Choroid plexus epithelial cell (primary cell): ENCODE results near the gene ZNF12.

Experiments
- DNase-seq: peaks from one replicate; pipeline ENCODE4 v3.0.0-alpha.2; 2010; ENCODE audit warnings: low read depth
- H3K4me3 ChIP-seq: 2 replicates; pipeline ENCODE4 v1.5.1; 2011; ENCODE audit warnings: low read depth, mild to moderate bottlenecking, control low read depth, low read length, moderate library complexity
- CTCF ChIP-seq: conservative IDR thresholded peaks from 2 replicates; pipeline ENCODE4 v1.5.1; 2011; ENCODE audit warnings: low read depth, mild to moderate bottlenecking, control low read depth, inconsistent platforms, low read length, moderate library complexity

Gene ZNF12

DNA sequence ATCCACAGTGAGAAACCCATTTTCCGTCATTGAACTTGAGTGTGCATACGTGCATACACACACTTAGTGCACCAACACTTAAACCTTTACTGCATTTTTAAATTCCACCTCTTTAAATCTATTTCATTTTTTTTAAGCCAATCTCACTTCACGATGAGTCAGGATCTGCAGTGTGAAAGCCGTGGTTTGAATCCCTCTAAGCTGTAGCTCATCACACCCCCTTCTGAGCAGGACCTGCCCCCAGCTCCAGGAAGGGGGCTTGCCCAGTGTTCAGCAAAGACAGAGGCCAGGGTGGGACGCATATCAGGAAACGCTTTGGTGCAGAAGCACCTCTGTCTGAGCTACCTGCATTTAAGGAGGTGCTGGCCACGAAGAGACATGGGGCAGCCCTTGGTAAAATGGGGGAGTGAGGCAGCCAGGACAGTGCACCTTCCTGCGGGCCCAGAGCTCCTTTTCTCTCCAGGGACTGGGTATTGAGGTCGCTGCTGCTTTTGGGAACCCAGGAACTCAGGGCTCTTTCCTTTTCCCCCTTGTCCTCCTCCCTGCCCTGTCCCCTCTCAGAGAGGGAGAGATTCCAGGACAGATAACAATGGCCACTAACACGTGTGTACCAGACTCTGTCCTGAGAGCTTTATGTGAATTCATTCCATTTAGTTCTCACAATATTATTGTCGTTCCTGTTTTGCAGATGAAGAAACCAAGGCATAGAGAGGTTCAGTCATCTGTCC lies 48.0 kb downstream of the ZNF12 start:
- TF ChIP-seq CTCF, result no peak
- H3K4me3 ChIP-seq, result no peak overlapping the region
- peak; percentile 14 for DNase-seq

DNA sequence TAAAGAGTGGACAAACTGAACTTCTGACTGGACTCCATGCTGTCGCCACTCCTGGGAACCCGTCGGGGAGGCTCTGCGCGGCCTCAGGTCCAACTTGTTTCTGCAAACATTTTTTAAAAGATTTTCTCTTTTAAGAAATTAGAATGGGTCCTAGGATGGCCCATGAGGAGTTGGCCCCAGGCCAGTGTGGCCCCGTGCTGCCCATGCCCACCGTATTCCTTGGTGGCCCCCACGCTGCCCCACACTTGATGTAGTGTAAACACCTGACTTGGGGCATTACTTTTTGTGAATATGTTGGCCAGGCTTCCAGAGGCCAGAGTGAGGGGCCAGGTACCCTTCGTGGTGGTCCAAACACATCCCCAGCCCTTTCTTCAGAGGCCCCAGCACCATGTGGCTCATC lies 50.3 kb downstream of the ZNF12 start:
- no peak for DNase-seq
- H3K4me3 ChIP-seq, result no peak overlapping the region
- no peak for TF ChIP-seq CTCF

DNA sequence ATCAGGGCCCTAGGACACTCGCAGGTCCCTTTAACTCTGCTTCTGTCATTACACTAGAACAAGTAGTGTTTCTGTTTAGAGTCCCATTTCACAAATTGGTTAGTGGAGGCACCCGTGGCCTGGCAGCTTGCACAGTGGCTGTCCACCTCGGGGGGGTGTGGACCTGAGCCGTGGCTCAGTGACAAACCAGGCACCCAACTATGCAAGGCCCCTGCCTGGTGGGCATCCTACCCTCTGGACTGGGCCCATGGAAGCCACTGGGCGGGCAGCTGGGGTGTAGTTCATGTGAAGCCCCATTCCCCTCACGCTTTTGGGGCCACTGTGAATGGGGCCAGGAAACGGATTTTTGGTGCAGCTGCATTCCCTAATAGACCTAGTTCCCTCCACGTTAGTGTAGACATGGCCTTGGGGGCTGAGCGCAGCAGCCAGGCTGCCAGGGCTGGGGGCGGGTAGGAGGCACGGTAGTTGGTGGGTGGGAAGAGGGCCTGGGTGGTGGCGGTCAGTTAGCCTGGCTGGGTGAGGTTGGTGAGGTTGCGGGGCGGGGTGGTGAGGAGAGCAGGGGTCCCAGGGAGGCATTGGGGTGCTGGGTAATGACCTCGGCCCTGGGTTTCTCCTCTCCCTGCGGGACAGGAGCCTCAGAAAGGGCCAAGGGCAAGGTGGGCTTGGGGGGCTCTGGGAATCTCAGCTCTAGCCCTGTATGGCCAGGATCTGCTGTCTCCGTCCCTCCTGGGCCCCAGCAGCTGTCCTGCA lies 50.9 kb downstream of the ZNF12 start:
- no peak for DNase-seq
- no peak overlapping the region for H3K4me3 ChIP-seq
- TF ChIP-seq CTCF, result no peak

DNA sequence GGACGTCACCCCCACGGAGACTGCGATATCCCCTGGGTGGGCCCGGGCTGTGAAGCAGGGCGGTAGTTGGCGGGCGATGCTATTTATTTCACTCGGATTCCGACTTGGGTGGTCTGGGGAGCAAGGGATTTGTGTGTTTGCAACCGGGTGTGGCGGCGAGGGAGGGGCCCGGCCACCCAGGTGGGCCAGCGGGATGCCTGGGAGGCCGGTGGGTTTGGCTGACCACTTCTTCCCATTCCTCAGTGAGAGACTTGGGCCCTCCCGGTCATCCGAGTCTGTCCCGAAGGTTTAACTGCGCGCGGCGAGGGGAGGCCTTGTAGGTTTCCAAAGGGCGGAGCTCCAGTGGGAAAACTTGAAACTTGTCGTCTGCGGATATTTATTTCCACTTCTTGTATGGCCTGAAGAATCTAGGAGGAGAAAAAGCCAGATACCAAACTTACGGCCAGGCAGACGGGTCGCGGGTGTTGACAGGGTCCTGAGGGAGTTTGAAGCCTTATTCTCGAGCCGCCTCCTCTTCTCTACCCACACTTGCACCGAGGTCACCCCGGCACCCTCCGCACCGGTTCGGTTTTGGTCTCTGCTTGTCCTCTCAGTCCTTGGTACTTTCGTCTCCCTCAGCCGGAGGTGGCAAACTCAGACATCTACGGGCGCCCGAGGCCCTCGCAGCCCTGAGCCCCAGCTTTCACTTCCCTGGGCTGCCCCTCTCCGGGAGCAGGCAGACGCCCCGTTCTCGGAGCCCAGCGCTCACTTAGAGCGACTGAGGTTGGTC lies 51.7 kb downstream of the ZNF12 start:
- H3K4me3 ChIP-seq, result no peak overlapping the region
- TF ChIP-seq CTCF, result no peak
- DNase-seq, result no peak

DNA sequence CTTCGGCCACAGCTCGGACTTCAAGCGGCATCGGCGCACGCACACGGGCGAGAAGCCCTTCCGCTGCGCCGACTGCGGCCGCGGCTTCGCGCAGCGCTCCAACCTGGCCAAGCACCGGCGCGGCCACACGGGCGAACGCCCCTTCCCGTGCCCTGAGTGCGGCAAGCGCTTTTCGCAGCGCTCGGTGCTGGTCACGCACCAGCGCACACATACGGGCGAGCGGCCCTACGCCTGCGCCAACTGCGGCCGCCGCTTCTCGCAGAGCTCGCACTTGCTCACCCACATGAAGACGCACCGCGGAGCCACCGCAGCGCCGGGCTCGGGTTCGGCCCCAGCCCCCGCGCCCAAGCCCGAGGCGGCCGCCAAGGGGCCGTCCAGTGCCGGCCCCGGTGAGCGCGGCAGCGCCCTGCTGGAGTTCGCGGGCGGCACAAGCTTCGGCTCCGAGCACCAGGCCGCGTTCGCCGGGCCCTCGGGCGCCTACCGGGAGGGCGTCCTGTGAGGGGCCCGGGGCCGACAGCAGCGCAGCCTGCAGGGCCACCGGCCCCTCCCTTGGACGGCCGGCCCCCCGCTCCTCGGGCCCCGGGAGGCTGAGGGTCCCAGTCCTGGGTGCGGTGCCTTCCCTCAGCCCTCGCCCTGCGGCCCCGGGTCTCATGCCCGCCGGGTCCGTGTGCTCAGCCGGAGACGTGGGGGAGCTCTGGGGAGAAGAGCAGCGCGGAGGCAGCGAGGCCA lies 52.5 kb downstream of the ZNF12 start:
- no peak for DNase-seq
- H3K4me3 ChIP-seq, result no peak overlapping the region
- no peak for TF ChIP-seq CTCF

GRCh38 chr7:6653071-6654003 lies 53.4 kb downstream of the ZNF12 start:
- TF ChIP-seq CTCF, result no peak
- H3K4me3 ChIP-seq, result no peak overlapping the region
- DNase-seq, result no peak
